HG02884 (cell line): Measurements from ENCODE around the gene MAGI3.
"Not testable (repeated sequence)": the region's sequence is repeated elsewhere in the genome, so short reads cannot be mapped to it uniquely, and the experiment has no call there.

Source experiments
- ATAC-seq: cut with Tn5 transposase; IDR thresholded peaks from one replicate; pipeline ENCODE4 v1.9.1; 2021; ENCODE audit warnings: mild to moderate bottlenecking, moderate library complexity; ENCODE audit not compliant: unreplicated experiment

MAGI3 gene

DNA sequence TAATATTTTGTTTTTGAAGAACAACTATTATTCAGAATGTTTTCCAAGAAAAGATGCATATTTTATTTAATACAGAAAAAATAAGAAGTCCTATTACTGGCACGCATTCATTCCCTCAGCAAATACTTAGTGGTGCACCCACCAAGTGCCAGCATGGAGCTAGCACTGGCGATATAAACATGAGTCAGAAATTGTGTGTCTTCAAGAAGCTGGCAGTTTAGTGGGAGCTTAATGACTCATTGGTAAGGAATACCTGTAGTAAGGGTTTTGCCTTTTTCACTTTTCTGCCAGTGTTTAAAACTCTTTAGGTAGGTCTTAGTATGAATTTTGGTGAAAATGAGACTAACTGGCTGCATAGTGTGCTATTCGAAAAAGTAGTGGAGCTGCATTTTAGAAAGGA lies 6.3 kb downstream of the MAGI3 start:
- ATAC-seq, result no peak

DNA sequence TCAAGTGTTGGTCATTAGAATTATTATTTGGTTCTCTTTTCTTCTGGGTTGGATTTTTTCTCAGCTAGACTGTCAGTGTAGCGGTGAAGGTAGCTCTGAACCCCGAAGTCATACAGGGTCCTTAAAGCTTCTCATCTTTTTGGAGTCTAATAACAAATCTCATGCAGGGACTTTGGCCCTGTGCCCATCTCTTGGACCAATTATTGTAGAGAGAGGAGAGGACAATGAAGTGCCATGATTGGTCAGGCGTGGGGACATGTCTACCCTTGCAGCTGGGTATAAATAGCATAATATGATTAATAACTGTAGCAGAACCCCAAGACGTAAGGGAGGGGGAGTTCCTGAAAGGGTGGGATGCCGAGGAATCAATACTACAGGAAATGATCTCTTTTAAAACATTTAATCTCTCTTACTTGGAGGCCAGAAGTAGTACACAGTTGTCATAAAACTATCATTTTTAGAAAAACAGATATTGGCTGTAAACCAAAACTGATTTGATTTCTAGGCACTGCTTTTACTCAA lies 8.8 kb downstream of the MAGI3 start:
- ATAC-seq, result no peak

DNA sequence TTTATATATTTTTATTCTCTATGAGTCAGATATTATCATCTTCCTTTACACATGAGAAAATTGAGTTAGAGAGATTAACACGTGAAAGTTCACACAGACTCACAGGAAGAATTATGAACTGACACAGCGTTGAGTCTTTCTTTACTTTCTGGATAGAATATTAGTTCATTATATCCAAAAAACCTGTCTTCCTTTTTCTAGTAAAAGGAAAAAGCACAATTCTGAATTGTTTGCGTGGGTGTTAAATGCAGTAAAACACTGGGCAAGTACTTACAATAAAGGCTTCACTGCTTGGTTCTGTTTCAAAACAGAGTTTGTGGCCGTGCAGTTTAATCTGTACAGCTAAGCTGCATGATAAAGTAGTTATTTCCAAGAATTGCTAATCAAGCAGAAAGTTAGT lies 10.8 kb downstream of the MAGI3 start:
- ATAC-seq, result no peak

DNA sequence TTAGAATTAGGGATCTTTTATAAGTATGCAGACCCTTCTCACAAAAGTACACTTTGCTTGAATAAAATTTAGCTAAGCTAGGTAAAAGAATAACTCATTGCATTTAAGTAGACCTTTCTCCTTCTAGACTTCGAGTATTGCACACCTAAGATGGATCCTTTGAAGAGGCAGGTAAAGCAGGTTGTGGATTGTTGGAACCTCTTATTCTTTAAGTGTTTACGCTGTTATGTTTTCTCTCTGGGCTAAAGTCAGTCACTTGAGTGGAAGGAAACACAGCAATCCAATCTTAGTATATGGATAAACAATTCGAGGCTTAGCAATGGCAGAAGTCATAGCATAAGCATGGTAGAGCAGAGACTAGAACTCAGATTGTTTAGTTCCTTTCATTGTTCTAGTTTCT lies 11.4 kb downstream of the MAGI3 start:
- ATAC-seq, result no peak

DNA sequence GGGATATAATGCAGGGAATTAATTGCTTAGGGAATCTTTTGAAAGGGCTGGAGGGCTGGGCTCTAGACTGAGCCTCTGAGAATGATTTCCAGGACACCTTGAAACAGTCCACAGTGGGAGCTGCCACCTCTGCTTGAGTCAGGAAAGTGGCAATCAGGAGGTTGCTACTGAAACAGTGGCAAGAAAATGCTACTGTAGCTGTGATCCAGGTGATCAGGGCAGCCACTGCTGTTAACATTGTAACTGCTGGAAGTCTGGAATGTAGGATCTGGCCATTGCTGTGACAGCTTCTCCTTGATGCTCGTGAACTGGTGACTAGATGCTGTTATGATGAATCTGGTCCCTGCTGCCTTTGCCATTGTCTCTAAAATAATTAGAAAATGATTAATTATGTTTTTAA lies 12.8 kb downstream of the MAGI3 start:
- ATAC-seq, result no peak

DNA sequence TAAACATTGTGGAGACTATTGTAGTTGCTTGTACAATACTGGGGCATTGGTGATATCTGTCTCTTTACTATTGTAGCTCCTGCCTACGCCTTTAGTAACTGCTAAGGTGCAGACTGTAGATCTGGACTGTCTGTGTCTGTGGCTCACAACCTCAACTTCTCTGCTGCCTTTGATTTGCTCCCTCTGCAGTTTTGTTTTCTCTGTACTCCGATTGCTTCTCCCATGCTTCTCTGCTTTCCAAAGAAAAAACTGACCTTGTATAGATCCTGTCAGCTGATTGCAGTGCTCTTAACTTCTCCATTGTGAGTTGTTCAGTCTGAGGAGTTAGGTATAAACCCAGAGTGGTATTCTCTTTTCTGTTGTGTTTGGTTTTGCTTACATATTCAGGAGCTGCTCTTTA lies 15.3 kb downstream of the MAGI3 start:
- ATAC-seq, result no peak

DNA sequence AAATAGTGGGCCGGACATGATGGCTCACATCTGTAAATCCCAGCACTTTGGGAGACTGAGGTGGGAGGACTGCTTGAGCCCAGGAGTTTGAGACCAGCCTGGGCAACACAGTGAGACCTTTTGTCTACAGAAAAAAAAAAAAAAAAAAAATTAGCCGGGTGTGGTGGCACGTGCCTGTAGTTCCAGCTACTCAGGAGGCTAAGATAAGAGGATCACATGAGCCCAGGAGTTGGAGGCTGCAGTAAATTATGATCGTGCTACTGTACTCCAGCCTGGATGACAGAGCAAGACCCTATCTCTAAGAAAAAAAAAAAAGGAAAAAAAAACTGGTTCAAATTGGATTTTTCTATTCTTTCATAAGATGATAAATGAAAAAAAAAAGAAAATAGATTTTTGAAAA lies 15.8 kb downstream of the MAGI3 start:
- ATAC-seq, result not testable (repeated sequence)

DNA sequence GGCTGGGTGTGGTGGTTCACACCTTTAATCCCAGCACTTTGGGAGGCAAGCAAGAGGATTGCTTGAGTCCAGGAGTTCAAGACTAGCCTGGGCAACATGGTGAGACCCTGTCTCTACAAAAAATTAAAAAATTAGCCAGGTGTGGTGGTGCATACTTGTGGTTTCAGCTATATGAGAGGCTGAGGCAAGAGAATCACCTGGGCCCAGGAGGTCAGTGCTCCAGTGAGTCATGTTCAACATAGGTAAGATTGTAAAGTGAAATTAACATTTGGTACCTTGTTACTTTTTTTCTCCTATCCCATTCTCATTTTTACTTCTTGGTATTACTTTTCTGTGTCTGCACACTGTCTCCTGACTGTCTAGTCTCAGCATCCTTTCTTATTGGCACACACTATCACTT lies 19.0 kb downstream of the MAGI3 start:
- ATAC-seq, result no peak

DNA sequence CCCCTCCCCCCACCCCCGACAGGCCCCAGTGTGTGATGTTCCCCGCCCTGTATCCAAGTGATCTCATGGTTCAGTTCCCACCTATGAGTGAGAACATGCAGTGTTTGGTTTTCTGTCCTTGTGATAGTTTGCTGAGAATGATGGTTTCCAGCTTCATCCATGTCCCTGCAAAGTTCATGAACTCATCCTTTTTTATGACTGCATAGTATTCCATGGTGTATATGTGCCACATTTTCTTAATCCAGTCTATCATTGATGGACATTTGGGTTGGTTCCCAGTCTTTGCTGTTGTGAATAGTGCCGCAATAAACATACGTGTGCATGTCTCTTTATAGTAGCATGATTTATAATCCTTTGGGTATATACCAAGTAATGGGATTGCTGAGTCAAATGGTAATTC lies 21.7 kb downstream of the MAGI3 start:
- not testable (repeated sequence) for ATAC-seq

DNA sequence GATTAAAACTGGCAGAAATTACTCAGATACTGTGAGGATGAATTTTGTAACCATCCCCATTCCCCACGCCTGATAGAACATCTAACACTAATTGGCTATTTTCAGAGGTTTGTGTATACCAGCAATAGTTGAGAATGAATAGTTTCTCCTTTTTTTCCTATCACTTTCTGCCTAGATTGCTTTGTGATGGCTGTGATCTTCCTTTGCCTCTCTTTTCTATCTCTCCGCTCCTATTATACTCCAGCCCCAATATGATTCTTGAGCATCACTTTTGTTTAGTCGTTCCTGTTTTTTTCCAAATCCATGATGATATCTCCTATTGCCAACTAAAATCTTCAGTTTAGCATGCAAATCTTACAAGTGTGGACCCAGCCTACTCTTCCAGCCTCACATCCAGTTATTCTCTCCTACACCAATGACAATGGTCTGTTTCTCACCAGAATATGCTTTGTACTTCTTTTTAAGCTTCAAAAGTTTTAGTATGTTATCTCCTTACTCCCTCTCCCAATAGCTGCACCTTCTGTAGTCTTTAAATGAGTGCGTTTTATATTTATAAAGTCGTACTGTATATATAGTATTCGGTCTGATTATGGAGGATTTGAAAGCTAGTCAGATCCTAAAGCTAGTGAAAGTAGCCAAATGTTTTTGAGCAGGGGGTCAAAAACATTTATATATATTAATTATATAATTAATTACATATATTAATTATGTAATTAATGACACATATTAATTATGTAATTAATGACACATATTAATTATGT lies 25.2 kb downstream of the MAGI3 start:
- no peak for ATAC-seq

DNA sequence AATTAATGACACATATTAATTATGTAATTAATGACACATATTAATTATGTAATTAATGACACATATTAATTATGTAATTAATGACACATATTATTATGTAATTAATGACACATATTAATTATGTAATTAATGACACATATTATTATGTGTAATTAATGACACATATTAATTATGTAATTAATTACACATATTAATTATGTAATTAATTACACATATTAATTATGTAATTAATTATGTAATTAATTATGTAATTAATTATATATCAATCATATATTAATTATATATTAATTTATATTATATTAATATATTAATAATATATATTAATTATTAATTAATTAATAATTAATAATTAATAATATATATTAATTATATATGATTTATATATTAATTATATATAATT lies 25.8 kb downstream of the MAGI3 start:
- ATAC-seq, result not testable (repeated sequence)

DNA sequence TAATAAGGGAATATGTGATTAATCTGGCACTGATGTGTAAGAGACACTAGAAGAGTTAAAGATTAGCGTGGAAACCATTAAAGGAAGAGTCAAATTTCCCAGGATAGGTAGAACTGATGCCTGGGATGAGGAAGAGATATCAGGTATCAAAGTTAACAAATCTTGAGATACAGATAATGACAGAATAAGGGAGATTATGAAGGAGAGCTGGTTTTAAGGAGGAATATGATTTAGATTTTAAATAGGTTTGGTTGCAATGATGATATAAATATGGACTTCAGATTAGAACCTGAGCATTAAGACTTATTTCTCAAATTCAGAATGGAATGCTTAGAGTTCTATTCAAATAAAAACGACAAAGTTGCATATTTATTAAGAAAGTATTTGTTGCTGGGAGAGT lies 26.2 kb downstream of the MAGI3 start:
- ATAC-seq, result no peak

DNA sequence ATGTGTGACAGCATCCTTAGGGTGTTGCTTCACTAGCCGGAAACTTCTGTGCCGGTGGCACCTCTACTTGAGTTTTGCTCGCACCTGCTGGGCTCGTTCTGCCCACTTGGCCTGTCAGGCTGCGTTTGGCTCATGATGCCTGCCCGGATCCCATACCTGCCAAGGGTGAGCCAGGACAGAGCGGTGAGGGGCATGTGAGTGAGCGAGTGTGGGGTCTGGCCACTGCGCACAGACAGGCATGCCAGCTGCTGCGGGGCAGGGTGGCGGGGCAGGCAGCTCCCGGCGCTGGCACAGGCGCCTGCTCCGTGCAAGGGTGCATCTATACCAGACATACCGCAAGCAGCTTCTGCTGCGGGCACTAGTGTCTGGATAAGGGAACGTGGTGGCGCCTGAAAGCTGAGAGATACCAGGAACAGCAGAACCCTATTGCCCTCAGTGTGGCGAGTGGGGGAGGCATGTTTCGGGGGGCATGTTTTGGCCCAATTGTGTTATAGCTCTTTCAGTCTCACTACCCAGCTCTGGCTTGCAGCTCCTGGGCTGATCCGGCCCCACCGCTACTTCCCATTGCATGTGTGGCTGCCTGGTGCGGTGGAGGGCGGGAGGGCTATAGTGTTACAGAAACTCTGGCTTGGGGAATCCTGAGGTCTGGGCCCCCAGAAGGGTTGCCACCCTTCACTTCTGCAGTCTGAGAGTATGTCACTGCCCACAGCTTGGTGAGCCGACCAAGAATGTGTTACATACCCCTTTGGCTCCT lies 32.2 kb downstream of the MAGI3 start:
- ATAC-seq, result no peak

DNA sequence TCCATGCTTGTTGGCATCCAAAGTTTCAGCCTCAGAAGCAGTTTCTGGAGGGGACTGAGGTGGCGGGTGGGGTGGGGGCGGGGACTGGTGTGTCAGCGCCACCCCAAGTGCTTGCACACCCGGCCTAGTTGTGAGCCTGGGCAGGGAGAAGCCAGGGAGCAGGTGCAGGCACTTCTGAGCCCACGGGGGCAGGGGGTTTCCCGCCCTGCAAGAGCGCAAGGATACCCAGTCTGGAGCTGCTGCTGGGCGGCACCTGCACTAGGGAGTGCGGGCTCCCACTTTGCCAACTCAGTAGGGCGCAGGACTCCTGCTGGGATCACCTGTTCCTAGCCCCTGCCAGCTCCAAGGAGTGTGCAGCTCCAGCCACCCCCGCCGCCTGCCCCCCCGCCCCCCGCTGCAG lies 33.5 kb downstream of the MAGI3 start:
- ATAC-seq, result no peak

DNA sequence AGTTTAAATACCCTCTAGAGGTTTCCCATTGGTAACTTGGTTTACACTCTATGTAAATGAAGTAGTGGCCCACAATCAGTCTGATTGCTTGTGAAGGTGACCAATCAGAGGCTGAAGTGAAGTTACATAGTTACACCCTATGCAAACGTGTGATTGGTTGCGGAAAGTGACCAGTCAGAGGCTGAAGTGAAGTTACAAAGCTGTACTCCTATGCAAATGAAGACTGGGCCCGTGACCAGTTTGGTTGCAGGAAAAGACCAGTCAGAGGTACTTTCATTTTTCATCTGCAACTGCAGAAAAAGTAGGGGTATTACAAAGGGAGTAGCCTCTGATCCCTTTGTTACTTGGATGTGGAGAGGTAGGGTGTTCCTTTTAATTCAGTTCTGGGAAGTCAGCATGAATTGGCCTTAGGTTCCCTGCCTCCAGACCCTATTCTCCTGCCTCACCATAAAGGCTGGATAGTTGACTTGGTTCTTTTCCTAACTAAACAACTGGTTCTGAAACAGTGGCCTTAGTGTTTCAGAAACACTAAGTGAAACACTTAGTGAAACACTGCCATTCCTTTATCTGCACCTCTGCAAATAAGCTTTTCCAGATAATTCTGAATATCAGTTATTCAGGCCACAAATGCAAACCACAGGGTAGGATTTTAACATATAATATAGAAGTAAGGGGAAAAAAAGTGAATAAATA lies 39.3 kb downstream of the MAGI3 start:
- ATAC-seq, result no peak

DNA sequence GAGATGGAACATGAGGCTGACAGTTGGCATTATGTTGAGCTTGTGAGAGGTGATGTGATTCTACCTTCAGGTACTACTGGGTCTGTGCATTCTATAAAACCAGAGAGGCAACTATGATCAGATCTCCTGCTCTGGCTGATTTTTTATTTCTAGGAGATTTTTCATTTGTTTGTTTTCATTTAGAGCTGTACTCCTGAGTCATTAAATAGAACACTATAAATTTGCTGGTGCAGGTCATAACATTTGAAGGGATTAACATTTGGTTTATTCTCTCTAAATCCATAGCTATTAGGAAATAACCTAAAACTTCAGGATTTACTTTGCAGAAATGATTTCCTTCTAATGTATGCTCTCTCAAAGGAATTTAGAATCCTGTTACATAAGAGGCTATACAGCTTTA lies 42.9 kb downstream of the MAGI3 start:
- no peak for ATAC-seq

DNA sequence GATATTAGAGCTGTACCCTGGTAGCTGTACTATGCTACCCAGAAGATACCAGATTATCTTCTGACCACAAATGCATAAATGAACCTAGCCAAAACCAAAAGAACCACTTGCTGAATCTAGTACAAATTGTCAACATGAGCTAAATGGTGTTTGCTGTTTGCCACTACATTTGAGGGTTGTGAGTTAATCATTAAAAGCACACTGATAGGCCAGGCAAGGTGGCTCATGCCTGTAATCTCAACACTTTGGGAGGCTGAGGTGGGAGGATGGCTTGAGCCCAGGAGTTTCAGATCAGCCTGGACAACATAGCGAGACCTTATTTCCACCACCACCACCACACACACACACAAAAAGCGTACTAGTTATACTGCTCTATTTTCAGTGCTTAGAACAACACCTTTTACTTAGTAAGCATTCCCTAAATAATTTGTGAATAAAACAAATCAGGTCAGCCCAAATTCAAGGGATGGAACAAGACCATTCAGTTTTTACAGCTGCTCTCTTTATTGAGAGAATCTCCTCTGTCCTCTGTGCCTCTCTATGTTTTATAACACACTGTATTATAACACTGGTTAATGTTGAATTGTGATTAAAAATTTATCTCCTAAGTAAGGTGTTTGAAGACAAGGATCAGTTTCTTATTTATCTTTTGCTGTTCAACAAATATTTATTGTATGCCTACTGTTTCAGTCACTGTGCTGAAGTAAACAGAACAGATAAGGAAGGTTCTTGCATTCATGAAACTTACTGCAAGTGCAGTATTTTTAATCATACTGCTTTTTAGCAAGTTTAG lies 44.0 kb downstream of the MAGI3 start:
- ATAC-seq, result no peak

DNA sequence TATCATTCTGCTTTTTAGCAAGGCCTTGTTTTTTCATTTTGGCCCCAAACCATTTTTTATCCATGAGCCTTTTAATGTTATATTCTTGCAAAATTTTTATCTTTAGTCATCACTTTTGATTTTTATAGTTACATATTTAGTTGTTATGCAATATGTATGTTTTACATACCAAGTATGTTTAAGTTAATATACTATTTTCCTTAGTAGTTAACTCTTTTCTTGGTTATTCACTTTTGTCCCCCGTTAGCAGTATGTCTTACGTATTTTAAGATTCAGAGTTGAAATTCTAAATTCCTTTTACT lies 44.5 kb downstream of the MAGI3 start:
- no peak for ATAC-seq

DNA sequence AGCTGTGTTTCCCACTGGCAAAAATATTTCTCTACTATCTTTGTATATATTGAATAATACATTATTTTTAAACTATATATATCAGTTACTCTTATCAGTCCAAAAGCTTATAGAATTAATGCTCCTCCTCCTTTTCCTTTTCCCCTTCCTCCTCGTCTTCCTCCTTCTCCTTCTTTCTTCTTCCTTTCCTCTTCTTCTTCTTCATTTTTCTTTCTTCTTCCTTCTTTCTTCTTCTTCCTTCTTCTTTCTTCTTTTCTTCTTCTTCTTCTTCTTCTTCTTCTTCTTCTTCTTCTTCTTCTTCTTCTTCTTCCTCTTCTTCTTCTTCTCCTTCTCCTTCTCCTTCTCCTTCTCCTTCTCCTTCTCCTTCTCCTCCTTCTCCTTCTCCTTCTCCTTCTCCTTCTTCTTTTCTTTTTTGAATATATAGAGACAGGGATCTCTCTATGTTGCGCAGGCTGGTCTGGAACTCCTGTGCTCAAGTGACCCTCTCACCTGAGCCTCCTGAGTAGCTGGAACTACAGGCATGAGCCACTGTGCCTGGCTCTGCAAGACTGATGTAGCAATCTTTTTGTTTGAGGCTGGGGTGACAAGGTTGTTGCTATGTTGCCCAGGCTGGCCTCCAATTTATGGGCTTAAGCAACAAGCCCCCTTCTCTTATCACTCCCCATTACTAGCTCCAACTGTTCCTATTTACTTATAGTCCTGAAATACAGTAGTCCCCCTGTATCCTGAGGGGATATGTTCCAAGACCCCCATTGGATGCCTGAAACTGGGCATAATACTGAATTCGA lies 47.4 kb downstream of the MAGI3 start:
- no peak for ATAC-seq

DNA sequence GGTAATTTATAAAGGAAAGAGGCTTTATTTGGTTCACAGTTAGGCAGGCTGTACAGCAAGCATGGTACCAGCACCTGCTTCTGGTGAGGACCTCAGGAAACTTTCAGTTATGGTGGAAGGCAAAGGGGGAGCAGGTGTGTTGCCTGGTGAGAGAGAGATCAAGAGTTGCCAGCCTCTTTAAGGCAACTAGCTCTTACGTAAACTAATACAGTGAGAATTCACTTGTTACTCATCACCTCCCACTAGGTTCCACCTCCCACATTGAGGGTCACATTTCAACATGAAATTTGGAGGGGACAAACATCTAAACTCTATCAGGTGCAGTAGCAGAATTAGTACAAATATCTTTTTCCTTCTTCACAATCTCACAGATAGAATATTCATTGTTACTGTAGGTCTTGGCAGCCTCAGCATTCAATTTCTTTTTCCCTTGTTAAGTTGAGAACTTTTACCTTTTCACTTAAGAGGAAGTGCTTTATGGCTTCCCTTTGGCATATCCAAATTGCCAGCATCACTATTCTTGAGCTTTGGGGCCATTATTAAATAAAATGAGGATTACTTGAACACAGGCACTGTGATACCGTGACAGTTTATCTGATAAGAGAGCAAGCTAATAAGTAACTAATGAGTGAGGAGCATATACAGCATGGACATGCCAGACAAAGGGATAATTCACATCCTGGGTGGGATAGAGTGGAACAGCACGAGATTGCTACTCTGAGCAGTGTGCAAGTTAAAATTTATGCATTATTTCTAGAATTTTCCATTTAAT lies 48.4 kb downstream of the MAGI3 start:
- ATAC-seq, result no peak
